ENCODE results near the gene ABHD16A. TPM values are rescaled to one million over a fixed set of nuclear protein-coding genes. Genes with fewer than 3 reads are reported as not detected.

Gene ABHD16A
- total and polyA plus RNA-seq, 8 donors = 14.9 to 61.5 (median 21.5) TPM

DNA sequence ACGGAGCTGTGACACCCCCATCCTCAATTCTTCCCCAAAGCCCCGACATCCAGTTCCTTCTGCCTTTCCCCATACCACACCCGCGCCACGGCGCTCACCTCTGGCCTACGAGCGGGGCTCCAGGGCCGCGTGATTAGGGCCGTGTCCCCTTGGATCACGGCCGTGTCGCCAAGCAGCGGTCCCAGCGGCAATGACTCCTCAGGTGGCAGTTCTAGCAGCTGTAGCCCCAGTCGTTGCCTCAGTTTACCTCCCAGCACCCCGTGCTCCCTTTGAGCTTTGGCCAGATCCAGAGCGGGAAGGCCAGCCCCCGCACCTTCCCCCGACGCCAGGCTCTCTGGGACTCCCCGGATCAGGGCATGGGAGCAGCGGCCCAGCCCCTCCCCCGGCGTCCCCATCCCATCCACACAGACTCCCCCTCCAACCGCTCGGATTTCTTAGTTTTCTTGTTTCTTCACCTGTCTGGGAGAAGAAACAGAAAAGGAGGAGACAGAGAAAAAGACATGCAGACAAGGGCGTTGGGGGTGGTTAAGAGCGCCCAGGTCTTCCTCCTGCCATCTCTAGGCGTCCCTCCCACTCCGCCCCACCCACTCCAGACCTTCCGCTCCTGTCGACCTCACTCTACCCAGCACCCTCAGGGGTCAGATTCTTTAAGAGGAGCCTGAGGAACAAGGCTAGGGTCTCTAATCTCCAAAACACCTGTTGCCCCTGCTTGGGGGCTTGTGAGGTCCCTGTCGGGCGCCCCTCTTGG, 25.8 kb upstream of the ABHD16A start, which contains the start of gene DDAH2:
Gene DDAH2, minus strand, starts transcription at position 533 of the 748 bp plus-strand sequence. Its CDS starts 138 bp downstream, at position 395.
- Histone ChIP-seq H3K27ac (peak within 1 kb of the TSS; percentile 70 to 89 (median 79)), H3K4me1 (no peaks in the 10 kb centered on the region), H3K9me3 (no peaks in the 10 kb centered on the region), H3K36me3 (peaks cover 0 to 21% (median 17%) of the 10 kb centered on the region in 3 donors), H3K4me3 (peak within 1 kb of the TSS; percentile 25 to 66 (median 54)), H3K27me3 (no peaks in the 10 kb centered on the region)
- 16 to 19% methylated on average over 36 of the region's 36 CpGs for WGBS, 2 donors
- FAIRE-seq (no peak), DNase-seq (peak in 2 of 6 donors; percentile 32 to 49), ATAC-seq (peak; percentile 39 to 52 (median 47))
- TF ChIP-seq, protein P1, sequence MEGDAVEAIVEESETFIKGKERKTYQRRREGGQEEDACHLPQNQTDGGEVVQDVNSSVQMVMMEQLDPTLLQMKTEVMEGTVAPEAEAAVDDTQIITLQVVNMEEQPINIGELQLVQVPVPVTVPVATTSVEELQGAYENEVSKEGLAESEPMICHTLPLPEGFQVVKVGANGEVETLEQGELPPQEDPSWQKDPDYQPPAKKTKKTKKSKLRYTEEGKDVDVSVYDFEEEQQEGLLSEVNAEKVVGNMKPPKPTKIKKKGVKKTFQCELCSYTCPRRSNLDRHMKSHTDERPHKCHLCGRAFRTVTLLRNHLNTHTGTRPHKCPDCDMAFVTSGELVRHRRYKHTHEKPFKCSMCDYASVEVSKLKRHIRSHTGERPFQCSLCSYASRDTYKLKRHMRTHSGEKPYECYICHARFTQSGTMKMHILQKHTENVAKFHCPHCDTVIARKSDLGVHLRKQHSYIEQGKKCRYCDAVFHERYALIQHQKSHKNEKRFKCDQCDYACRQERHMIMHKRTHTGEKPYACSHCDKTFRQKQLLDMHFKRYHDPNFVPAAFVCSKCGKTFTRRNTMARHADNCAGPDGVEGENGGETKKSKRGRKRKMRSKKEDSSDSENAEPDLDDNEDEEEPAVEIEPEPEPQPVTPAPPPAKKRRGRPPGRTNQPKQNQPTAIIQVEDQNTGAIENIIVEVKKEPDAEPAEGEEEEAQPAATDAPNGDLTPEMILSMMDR (IDR thresholded peaks at IDR 0.05) = peak in 2 of 4 donors; percentile 15 to 30
- intact Hi-C loops (cut with DNase I) = no loop called here

DNA sequence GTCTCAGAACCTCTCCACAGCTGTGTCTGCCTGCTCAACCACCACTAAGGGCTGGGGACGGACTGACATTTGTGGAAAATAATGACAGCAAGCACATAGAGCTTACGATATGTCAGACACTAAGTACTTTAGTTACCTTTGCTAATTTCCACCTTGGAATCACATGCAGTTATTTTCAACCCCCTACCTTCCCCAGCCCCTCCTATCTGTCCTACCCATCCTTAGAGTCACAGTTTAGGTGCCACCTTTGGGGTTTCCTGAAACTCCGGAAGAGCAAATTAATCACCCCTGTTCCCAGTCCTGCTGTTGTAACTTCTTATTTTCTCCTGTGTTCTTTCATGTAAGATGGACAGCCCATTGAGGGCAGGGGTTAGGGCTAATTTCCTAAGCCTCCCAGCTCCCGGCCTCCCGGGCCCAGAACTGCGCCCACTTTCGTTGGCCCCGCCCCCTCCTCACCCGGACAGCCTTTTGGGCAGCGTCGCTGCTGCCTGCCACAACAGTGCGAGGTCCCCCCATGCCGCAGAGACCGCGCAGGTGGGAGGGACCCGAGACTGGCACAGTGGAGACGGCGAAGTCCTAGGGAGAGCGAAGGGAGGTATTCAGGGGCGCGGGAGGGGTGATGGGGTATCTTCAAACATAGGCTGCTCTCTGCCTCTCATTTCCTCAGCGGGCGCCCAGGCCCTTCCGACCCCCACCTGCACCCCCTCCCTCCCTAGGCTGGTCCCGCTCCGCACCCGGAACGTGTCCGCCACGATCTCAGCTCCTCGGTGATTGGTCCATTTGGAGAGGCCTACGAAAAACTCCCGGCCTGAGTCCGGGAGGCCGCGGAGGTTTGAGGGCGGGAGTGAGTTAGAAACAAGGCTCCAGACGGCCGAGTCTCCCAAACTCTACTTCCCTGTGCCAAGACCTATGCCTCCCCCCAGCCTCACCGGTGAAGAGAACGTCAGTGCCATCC, 24.9 kb upstream of the ABHD16A start:
- Histone ChIP-seq H3K27me3 (no peaks in the 10 kb centered on the region), H3K36me3 (peaks cover 0 to 14% (median 12%) of the 10 kb centered on the region in 3 donors), H3K4me1 (no peaks in the 10 kb centered on the region), H3K9me3 (no peaks in the 10 kb centered on the region), H3K27ac (peak overlapping the region in 2 of 4 donors; percentile 38 to 84), H3K4me3 (peak overlapping the region in 2 of 4 donors; percentile 56 to 66)
- TF ChIP-seq, protein P1 (IDR thresholded peaks at IDR 0.05) = no peak
- no peak for ATAC-seq
- FAIRE-seq = no peak
- peak in 1 of 6 donors; percentile 58 for DNase-seq
- intact Hi-C loops (cut with DNase I) = no loop called here
- 74 to 77% methylated on average over 41 of the region's 41 CpGs for WGBS, 2 donors

DNA sequence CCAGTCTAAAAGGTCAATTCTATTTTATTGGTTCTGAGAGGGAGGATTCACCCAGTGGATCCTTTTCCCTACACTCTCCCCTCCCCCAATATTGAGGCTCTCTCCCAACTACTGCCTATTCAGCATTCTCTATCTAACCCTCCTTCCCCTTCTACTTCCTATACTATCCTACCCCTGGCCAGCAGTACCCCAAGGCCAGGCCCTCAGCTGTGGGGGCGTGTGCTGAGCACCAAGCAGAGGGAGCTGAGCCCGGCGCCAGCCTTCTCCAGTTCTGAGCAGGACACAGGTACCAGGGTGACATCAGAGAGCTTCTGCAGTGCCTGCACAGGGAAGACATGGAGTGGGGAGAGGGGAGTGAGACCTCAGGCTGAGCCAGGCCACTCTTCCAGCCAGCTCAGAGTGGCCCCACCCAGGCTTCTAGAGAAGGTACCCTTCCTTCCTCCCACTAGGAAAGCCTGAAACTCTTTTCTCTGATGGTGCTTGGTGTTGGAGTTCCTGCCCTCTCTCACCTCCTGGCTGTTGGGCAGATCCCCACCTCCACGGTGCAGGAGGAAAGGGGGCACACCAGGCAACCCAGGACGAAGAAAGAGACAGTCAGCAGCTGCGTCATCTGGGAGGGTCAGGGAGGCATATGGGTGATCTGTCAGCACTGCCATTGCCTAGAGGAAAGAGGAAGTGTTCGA, 24.1 kb upstream of the ABHD16A start:
- DNase-seq (no peak), FAIRE-seq (no peak), ATAC-seq (no peak)
- Histone ChIP-seq H3K4me3 (no peak overlapping the region), H3K9me3 (no peaks in the 10 kb centered on the region), H3K27ac (peak overlapping the region in 2 of 4 donors; percentile 38 to 84), H3K27me3 (no peaks in the 10 kb centered on the region), H3K4me1 (no peaks in the 10 kb centered on the region), H3K36me3 (peaks cover 0 to 7% (median 4%) of the 10 kb centered on the region in 3 donors)
- 78 to 79% methylated on average over 7 of the region's 7 CpGs for WGBS, 2 donors
- intact Hi-C loops (cut with DNase I) = no loop called here
- TF ChIP-seq, protein P1 (IDR thresholded peaks at IDR 0.05) = no peak

DNA sequence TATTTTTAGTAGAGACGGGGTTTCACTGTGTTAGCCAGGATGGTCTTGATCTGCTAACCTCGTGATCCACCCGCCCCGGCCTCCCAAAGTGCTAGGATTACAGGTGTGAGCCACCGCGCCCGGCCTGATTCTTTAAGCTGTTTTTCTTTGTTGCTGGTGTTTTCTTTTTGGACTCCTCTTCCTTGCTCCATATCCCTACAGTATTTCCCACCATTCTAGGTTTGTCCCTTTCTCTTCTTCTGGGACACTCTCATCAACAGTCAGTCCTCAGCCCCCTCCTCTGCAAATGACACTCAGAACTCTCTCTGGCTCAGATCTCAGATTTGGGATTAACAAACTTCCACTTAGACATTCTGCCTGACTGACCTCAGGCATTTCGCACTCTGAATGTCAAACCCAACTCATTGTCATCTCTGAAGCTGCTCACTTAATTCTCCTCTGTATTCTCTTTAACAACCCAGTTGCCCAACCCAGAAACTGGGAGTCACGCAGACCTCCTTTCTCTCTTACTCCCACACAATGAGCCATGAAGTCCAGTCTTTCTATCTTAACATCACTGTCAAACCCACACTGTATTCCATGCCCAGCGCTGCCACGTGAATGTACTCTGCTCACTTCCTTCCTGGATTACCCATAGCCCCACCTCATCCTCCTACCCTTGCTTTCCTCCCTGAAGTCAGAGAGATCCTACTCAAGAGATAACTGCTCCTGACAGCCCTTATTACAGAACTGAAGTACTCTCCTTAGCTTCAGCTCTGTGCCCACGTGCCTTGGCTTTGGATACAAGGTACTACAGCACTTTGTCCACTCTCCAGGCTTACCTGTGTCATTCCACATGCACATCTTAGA, 22.6 kb upstream of the ABHD16A start:
- H3K4me3 ChIP-seq = no peak overlapping the region
- FAIRE-seq (no peak), ATAC-seq (no peak), DNase-seq (no peak)
- TF ChIP-seq, protein P1 (IDR thresholded peaks at IDR 0.05) = no peak
- intact Hi-C loops (cut with DNase I) = no loop called here
- H3K36me3 ChIP-seq = no peaks in the 10 kb centered on the region
- no peaks in the 10 kb centered on the region for H3K4me1 ChIP-seq
- no peaks in the 10 kb centered on the region for H3K27me3 ChIP-seq
- no peak overlapping the region for H3K27ac ChIP-seq
- WGBS, 2 donors = 81 to 86% methylated on average over 12 of the region's 12 CpGs
- H3K9me3 ChIP-seq = no peaks in the 10 kb centered on the region
